GM21576 (cell line): ENCODE measurements around the gene COX6B1.
"Not testable (repeated sequence)": the region's sequence is repeated elsewhere in the genome, so short reads cannot be mapped to it uniquely, and the experiment has no call there.

Source experiments
- ATAC-seq: cut with Tn5 transposase; IDR thresholded peaks from one replicate; pipeline ENCODE4 v1.9.1; 2021; ENCODE audit warnings: mild to moderate bottlenecking, moderate library complexity; ENCODE audit not compliant: unreplicated experiment

Gene COX6B1, protein sequence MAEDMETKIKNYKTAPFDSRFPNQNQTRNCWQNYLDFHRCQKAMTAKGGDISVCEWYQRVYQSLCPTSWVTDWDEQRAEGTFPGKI

DNA sequence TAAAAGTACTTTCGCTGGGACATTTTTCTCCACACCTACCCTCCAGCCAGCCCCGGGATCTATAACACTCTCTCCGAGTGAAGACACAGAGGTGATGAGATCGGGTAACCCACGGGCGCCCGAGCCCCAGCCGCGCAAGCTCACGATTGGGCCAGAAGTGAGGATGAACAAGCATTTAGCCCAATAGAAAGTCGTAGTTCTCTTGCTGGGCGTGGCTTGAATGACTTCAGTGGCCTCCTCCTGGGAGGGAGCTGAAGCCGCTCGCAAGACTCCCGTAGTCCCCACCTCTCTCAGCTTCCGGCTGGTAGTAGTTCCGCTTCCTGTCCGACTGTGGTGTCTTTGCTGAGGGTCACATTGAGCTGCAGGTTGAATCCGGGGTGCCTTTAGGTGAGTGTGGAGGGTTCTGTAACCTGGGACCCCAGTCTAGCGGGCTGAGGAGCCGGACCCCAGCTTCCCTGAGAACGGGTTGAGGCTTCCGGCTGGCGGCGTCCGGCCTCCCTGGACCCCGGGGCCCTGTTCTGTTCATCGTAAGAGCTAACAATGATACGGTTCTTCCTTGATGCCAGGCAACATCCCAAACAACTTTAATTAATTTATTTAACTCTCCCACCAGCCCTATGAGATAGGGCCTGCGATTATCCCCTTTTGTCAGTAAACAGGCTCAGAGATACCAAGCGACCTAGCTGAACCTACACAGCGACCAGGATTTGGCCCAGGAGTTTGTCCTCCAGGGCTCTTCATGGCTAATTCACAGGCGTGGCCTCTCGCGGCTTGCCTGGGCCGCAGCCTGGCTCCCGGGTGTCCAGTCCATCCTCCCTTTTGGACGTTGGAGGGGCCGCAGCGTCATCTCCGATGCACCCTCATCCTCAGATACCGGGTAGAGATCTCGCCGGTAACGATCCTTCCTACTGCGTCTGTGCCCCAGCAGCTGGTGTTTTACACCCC lies at the start of gene COX6B1:
Gene COX6B1, plus strand, starts transcription at position 307 of the 945 bp plus-strand sequence. CDS start 2,921 bp downstream, outside the sequence.
- ATAC-seq, result peak; percentile 50

DNA sequence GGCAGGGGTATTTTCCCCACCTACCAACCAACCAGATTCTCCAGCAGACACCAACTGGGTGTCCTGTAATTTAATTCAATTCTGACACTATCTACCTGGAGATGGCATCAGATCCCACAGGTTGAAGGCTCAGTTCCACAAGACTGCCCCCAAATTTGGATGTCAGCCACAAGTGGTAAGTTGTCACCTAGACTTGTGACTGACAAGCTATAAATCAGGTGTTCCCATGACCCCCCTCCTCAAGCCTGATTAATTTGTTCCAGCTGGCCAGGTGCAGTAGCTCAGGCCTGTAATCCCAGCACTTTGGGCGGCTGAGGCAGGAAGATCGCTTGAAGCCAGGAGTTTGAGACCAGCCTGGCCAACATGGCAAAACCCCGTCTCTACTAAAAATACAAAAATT lies 46.2 kb upstream of the COX6B1 start:
- ATAC-seq, result no peak

DNA sequence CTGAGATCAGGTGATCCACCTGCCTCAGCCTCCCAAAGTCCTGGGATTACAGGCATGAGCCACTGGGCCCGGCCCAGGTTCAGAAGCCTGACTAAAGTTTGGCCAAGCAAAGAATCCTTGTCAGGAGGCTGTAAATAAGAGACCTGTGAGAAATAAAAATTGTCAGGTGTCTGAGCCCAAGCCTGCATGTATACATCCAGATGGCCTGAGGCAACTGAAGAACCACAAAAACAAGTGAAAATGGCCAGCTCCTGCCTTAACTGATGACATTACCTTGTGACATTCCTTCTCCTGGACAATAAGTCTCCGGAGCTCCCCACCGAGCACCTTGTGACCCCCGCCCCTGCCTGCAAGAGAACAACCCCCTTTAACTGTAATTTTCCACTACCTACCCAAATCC lies 43.7 kb upstream of the COX6B1 start:
- not testable (repeated sequence) for ATAC-seq

DNA sequence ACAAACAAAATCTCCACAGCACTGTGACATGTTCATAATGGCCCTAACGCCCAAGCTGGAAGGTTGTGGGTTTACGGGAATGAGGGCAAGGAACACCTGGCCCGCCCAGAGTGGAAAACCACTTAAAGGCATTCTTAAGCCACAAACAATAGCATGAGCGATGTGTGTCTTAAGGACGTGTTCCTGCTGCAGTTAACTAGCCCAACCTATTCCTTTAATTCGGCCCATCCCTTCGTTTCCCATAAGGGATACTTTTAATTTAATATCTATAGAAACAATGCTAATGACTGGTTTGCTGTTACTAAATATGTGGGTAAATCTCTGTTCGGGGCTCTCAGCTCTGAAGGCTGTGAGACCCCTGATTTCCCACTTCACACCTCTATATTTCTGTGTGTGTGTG lies 41.0 kb upstream of the COX6B1 start:
- not testable (repeated sequence) for ATAC-seq

DNA sequence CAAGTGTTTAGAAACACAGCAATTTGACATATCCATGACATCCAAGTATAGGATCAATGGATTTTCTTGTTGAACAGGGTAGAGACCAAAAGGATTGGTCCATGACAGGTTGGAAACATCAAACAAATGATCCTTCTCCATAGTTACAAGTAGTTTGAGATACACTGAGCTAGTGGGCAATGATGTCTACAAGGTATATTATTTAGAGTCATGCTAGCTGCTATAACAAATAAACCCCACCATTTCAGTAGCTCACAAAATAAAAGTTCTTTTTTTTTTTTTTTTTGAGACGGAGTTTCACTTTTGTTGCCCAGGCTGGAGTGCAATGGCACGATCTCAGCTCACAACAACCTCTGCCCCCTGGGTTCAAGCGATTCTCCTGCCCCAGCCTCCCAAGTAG lies 40.5 kb upstream of the COX6B1 start:
- ATAC-seq, result no peak

DNA sequence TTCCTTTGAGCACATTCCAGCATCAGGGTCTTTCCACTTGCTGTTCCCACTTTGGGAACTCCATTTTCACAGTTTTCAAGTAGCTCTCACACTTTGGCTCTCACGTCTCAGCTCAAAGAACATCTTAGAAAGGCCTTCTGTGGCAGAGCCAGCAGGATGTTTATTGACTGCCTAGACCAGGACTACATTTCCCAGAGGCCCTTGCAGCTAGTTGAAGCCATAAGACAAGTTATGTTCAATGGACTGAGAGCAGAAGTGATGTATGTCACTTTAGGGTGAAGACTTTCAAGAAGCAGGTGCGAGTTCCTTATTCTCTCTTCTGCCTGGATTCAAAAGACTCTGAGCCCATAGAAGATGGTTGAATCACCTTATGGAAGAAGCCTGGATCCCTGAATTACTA lies 39.9 kb upstream of the COX6B1 start:
- ATAC-seq, result no peak

DNA sequence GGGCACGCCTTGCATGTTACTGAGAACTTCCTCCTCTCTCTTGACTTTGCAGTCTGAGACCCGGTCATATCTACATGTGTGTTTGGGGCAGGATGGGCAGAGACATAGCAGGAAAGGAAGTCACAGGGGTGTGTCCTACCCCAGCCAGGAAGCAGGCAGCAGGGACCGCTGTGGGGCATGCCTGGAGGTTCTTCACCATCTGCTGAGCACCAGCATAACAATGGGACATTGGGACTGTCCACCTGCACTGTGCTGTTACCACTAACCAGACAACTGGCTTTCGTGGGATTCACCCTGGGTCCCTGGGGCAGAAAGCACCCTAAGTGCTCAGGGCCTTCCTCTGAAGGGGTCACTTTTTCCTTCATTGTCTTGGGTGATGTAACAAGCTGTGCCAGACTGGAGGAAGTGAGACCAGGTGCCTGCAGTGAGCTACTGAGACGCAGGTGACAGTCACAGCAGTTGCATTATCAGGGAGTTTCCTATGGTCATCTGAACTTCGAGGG lies 38.2 kb upstream of the COX6B1 start:
- ATAC-seq, result no peak

DNA sequence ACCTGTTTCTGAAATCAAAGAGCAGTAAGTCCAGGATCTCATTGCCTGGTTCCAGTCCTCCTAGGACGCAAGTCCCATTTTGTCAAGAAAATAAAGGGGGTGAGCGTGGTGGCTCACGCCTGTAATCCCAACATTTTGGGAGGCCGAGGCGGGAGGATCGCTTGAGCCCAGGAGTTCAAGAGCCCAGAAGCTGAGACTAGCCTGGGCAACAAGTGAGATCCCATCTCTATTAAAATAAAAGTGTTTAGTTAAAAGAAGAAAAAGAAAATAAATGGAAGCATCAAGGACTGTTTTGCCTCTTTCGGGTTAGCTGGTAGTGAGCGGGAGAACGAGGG lies 35.9 kb upstream of the COX6B1 start:
- ATAC-seq, result no peak

DNA sequence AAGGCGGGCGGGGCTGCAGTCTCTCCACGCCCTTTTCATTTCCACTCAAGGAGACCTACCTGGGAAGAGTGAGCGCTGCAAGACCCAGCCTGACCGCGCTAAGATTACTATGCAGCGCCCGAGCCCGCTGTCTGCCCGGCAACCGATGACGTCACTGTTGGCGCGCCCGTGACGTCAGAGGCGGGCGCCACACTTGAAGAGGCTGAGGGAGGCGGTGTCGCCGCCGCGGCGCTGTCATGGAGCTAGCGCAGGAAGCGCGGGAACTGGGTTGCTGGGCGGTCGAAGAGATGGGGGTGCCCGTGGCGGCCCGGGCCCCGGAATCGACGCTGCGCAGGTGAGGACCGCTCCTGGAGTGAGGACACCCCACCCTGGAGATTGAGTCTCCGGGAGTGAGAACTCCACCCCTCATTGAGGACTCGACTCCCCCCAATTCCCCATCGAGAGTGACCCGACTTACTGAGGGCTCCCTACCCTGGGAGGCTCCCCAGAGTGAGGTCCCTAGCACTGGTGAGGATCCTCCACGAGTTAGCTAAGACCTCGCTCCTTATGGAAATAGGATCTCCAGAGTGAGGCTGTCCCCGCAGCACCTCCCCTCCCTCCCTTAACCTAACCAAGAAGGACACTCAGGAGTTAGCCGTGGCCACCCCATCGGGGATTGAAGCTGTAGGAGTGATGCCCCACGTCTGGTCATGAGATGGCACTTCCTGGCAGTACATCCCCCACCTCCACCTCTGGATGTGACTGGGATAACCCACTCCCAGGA lies 35.4 kb upstream of the COX6B1 start, which contains the start of gene HAUS5:
Gene HAUS5, plus strand, starts transcription at position 177 of the 763 bp plus-strand sequence. Its CDS starts 60 bp downstream, at position 237.
- ATAC-seq, result peak; percentile 63

DNA sequence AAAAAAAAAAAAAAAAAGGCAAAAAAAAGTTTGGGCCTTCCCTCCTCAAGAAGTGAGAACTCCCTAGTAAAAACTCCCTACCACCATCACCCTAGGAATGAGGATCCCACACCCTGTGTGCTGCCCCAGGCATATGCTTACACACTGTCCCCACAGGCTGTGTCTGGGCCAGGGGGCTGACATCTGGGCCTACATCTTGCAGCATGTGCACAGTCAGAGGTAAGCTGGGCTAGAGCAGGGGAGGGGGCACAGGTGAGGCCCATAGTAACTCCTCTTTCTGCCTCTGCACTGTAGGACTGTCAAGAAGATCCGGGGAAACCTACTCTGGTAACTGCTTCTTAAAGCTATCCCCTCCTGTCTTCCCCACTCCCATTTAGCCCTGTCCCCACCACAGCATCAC lies 34.5 kb upstream of the COX6B1 start:
- ATAC-seq, result no peak

DNA sequence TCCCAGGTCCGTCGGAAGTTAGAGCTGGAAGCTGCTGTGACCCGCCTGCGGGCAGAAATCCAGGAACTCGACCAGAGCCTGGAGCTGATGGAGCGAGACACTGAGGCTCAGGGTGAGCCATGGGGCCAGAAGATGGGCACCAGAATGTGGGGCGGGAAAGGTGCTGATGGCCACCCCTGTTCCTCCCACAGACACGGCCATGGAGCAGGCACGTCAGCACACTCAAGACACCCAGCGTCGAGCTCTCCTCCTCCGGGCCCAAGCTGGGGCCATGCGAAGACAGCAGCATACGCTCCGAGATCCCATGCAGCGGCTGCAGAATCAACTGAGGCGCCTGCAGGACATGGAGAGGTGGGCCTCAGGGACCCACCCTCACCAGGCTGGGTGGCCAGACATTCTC lies 33.1 kb upstream of the COX6B1 start:
- ATAC-seq, result no peak

DNA sequence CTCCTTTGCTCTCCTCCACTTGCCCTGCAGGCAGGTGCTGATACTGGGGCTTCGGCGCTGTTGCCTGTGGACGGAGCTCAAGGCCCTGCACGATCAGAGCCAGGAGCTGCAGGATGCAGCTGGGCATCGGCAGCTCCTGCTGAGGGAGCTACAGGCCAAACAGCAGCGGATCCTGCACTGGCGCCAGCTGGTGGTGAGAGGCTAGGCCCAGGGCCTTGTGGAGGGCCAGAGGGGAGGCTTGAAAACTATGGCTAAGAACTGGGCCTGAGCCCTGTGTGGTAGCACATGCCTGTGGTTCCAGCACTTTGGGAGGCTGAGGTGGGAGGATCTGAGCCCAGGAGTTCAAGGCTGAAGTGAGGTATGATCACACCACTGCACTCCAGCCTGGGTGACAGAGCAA lies 29.3 kb upstream of the COX6B1 start:
- ATAC-seq, result no peak

DNA sequence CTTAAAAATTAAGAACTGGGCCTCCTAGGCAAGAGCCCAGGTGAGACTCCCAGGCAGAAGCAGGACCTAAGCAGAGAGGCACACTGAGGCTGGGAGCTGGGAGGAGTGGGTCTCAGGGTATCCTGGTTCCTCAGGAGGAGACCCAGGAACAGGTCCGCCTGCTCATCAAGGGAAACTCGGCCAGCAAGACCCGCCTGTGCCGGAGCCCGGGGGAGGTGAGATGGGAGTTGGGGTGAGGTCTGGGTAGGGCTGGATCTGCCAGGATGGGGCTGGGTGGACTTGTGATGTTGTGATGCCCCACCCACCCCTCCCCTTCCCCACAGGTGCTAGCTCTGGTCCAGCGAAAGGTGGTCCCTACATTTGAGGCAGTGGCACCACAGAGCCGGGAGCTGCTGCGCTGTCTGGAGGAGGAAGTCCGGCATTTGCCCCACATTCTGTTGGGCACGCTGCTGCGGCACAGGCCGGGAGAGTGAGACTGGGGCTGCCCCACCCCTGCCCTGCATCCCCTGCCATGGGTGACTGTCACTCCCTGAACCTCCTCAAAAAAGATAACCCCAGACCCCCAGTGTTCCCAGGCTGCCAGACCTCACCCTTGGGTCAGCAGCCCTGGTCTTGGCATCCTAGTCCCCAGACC lies 28.7 kb upstream of the COX6B1 start:
- ATAC-seq, result no peak

DNA sequence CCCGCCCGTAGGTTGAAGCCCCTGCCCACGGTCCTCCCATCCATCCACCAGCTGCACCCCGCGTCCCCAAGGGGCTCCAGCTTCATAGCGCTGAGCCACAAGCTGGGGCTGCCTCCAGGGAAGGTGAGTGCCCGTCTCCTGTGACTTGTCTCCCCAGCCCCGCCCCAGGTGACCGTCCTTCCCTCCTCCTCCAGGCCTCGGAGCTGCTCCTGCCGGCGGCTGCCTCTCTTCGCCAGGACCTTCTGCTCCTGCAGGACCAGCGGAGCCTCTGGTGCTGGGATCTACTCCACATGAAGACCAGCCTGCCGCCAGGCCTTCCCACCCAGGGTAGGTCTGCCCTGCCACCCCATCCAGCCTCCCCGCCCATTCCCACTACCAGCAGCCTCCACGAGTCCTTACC lies 28.1 kb upstream of the COX6B1 start:
- no peak for ATAC-seq

DNA sequence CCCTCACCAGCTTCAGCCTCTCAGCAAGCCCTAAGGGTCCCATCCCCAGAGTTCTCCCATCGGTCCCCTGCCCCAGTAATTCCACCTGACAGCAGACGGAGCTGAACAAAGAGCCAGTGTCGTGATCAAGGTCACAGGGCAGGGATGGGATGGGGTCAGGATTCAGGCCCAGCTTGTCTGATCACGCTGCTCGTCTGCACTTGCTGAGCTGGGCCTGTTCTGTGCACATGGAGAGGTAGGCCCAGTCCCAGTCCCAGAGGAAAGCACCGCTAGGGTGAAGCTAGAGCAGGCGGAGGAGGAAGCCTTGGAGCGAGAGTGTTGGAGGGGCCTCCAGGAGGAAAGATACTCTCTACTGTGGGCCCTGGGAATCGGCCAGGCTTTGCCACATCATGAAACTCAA lies 26.4 kb upstream of the COX6B1 start:
- no peak for ATAC-seq

DNA sequence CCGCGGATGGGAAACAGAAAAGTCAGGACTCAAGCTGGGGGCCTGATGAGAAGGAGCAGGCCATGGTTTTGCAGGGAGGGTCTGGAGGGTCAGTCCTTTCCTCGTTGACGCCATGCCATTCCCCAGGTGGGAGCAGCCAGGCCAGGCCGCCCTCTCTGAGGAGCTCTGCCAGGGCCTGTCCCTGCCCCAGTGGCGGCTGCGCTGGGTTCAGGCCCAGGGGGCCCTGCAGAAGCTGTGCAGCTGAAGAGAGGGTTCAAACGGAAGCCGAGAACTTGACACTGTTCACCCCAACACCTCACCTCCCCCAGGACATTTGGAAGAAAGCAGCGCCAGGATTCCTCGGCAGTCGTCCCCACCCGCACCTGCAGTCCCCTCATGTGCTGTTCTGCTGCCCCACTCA lies 25.4 kb upstream of the COX6B1 start:
- ATAC-seq, result no peak

DNA sequence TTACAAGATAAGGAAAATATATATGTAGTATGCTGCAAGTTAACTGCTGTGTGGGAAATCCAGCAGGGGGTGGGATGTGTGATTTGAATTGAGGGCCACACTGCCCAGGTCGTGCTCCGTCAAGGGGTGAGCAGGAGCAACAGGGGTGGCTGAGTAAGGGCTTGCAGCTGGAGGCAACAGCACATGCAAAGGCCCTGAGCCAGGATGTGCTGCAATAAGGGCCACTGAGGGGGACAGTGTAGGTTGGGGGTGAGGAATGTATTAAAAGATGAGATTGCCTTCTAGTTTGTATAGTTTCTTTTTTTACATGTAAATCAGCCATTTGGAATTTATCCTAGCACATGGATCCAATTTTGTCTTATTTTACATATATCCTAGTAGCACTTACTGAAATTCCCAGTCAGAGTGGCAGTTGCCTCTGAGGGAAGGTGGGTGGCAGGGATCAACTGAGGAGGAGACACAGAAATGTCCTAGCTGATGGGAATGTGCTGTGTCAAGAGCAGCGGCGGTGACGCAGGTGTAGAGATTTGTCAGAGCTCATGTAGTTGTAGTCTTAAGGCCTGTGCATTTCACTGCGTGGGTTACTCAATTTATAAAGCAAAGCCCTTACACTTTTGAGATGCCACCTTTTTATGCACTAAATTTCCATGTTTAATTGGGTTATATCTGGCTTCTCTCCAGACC lies 24.7 kb upstream of the COX6B1 start:
- no peak for ATAC-seq

DNA sequence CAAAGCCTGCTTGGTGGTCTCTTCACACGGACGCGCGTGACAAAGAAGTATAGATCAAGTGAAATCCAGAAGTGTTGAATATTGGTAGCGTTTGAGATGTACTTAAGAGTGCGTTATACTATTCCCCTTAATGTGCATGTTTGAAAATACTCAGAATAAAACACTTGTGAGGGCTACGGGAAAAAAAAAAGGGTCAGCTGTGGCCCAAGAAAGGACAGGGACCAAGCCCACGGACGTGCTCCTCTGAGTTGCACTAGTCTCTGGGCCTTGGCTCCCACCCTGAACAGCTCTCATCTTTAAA lies 19.9 kb upstream of the COX6B1 start:
- no peak for ATAC-seq

DNA sequence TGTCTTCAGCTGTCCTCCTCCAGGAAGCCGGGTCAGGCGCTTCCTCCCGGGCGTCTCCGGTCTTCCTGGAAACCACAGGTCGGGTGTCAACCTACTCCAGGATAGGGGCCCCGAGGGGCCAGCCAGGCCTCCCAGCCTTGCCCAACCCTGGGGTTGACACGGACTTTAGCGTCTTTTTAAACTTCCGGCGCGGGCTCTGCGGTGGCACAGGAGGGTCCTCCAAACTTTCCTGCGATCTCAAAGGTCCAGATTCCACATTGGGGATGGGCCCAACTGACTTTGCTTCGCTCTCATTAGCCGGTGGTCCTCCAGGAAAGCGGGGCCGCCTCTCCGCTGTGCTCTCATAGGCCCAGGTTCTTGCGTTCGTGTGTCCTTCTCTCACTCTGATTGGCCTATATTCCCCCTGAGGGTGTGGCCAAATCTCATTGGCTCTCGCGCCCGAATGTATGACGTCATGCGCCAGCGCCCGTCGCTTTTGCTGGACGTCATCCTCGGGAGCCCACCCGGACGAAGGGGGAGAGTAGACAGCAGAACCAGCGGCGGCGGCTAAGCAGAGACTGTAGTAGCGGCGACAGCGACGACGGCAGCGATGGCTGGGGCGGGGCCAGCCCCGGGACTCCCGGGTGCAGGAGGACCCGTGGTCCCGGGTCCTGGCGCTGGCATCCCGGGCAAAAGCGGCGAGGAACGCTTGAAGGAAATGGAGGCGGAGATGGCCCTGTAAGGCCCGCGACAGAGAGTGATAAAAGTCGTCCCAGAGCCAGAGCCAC lies 19.4 kb upstream of the COX6B1 start, which contains the start of gene RBM42:
Gene RBM42, plus strand, starts transcription at position 472 of the 767 bp plus-strand sequence. Its CDS starts 118 bp downstream, at position 590.
- peak; percentile 94 for ATAC-seq

DNA sequence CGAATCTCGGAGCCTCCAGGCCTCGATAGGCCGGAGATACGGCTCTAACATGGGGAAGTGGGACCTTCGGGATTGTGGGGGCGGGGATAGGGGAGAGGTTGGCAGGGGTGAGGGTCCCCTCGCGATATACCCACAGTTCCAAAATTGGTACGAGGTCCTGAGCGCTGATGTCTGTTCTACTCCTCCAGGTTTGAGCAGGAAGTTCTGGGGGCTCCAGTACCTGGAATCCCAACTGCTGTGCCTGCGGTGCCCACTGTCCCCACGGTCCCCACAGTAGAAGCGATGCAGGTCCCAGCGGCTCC lies 18.8 kb upstream of the COX6B1 start:
- ATAC-seq, result no peak
